ENCODE measurements around the gene SBK1.
"Not testable (repeated sequence)": the region's sequence is repeated elsewhere in the genome, so short reads cannot be mapped to it uniquely, and the experiment has no call there.

Gene SBK1

DNA sequence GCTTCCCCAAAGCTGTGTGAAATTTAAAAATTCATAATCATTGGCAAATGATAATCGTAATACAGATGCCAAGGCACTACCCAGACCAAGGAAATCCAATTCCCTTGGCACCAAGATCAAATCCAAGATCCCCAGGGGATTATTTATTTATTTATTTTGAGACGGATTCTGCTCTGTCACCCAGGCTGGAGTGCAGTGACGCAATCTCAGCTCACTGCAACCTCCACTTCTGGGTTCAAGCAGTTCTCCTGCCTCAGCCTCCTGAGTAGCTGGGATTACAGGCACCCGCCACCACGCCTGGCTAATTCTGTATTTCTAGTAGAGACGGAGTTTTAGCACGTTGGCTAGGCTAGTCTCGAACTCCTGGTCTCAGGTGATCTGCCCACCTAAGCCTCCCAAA, 43.4 kb downstream of the SBK1 start:
- DNase-seq (ENCODE audit: low read depth, low spot score) = not testable (repeated sequence)

- not testable (repeated sequence) for DNase-seq (ENCODE audit: low read depth, low spot score)
Observed at GRCh38 chr16:28336940-28337710, 44.8 kb downstream of the SBK1 start.

- not testable (repeated sequence) for DNase-seq (ENCODE audit: low read depth, low spot score)
Observed at GRCh38 chr16:28338230-28338629, 45.9 kb downstream of the SBK1 start.

DNA sequence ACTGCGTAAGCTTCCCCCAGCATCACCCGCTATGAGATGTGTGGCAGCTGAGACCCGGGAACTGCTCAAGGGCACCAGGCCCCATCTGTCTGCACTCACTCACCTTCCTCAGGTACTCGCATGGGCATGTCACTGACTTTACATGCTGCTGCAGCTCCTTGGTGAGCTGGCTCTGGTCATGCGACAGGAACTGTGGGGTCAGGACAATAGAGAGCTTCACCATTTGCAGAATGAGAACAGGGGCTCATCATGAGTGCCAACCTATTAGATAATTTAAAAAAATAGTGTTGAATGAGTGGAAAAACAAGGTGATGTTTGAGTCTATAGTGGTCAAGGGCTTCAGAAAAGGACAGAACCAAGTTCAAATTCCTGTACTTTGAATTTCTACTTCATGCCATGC, 70.3 kb downstream of the SBK1 start:
- DNase-seq (ENCODE audit: low read depth, low spot score) = not testable (repeated sequence)

DNA sequence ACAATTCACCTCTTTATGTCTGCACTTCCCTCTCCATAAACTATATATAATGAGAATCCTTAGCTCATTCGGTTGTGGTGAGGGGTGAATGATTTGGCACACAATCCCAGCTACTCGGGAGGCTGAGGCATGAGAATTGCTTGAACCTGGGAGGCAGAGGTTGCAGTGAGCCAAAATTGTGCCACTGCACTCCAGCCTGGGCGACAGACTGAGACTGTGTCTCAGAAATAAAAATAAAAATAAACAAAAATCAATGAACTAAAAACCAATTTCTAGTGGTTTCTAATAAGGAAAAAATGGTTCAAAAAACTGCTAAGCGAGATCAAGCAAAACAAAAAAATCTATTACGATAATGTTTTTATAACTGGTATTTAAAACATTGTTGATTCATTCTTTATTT, 71.1 kb downstream of the SBK1 start, which contains the start of gene NPIPB6:
Gene NPIPB6 (minus strand): TSS at position 101 of the 400 bp plus-strand sequence. CDS start 686 bp downstream, outside the sequence.
- DNase-seq (ENCODE audit: low read depth, low spot score) = not testable (repeated sequence)

GRCh38 chr16:28364268-28365173, 72.2 kb downstream of the SBK1 start:
- not testable (repeated sequence) for DNase-seq (ENCODE audit: low read depth, low spot score)

DNA sequence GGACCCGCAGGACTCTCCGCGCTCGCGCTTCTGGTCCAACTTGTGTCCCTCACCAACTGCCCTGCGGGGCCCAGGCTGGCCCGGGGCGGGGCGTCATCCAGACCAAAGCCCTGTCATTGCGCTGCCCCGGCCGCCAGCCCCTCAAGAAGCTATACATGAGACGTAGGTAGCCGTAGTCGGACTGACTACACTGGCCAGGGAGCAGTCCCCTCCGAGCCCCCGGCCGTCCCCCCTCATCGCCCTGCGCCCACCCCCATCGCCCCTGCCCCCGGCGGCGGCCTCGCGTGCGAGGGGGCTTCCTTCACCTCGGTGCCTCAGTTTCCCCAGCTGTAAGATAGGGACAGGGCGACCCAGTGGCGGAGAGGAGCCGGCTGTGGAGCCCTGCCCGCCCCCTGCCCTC, 75.6 kb downstream of the SBK1 start:
- DNase-seq (ENCODE audit: low read depth, low spot score) = peak; percentile 7
